ENCODE results near the gene SOX13. TPM values are rescaled to one million over a fixed set of nuclear protein-coding genes. Genes with fewer than 3 reads are reported as not detected.

The SOX13 gene
- total RNA-seq, 1 experiment from 2014 or later: 171 TPM

DNA sequence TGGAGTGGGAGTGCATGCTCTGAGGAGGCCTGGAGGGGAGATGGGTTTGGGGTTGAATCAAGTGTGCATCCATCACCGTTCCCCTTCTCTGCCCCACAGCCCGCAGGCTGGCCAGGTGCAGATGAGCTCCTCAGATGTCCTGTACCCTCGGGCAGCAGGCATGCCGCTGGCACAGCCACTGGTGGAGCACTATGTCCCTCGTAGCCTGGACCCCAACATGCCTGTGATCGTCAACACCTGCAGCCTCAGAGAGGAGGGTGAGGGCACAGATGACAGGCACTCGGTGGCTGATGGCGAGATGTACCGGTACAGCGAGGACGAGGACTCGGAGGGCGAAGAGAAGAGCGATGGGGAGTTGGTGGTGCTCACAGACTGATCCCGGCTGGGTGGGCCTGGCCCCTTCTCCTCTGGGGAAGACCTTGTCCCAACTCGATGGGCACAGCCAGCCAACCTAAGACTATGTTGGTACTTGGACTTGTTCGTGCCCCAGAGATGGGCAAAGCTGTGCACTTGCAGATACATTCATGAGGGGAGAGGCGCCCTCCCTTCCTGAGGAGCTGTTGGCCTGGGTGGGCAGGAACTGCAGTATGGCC is 52.9 kb downstream of the SOX13 start:
- peaks cover 40% of the 10 kb centered on the region for H3K36me3 Mint-ChIP-seq

More for the DNA sequence above, 52.9 kb downstream of the SOX13 start:
- peaks cover 43% of the 10 kb centered on the region for H3K4me1 Mint-ChIP-seq
- ATAC-seq (no peak), DNase-seq (ENCODE audit: low spot score) (no peak)
- peak overlapping the region; percentile 61; the same call in 1 of the 2 replicates for H3K27ac Mint-ChIP-seq
- H3K4me3 Mint-ChIP-seq: no peak overlapping the region
- no peaks in the 10 kb centered on the region for H3K9me3 Mint-ChIP-seq
- ChIA-PET CTCF (interaction anchor here (7.4 kb wide), 1 partner anchor 253 kb away, joined by 183 read pairs; no protein-coding TSS in a partner anchor), POLR2A (interaction anchor here (2.2 kb wide), 1 partner anchor 254 kb away, joined by 13 read pairs; no protein-coding TSS in a partner anchor)
- H3K27me3 Mint-ChIP-seq (ENCODE audit: low read depth): no peaks in the 10 kb centered on the region
- TF ChIP-seq ZNF281 (CRISPR knock-in tag; IDR thresholded peaks at IDR 0.05) (no peak), ZNF671 (CRISPR knock-in tag; IDR thresholded peaks at IDR 0.05) (no peak), ZNF416 (CRISPR knock-in tag; IDR thresholded peaks at IDR 0.05) (no peak), AFF4 (CRISPR knock-in tag; IDR thresholded peaks at IDR 0.05; ENCODE audit: borderline replicate concordance) (no peak), SOX15 (CRISPR knock-in tag; IDR thresholded peaks at IDR 0.05) (no peak), ZNF121 (CRISPR knock-in tag; IDR thresholded peaks at IDR 0.05) (no peak), GABPB1 (CRISPR knock-in tag; IDR thresholded peaks at IDR 0.05) (no peak), ZNF263 (CRISPR knock-in tag; IDR thresholded peaks at IDR 0.05; ENCODE audit: low read depth) (no peak), ELF4 (CRISPR knock-in tag; IDR thresholded peaks at IDR 0.05; ENCODE audit: low read depth) (no peak), RELA (CRISPR knock-in tag; IDR thresholded peaks at IDR 0.05; ENCODE audit: borderline replicate concordance) (no peak), ZNF317 (CRISPR knock-in tag; IDR thresholded peaks at IDR 0.05; ENCODE audit: borderline replicate concordance, low read depth) (no peak), ZNF138 (CRISPR knock-in tag; conservative IDR thresholded peaks at IDR 0.05) (no peak), OVOL2 (CRISPR knock-in tag; IDR thresholded peaks at IDR 0.05; ENCODE audit: borderline replicate concordance) (no peak), GRHL2 (CRISPR knock-in tag; IDR thresholded peaks at IDR 0.05; ENCODE audit: insufficient replicate concordance, severe bottlenecking) (no peak), CREM (CRISPR knock-in tag; IDR thresholded peaks at IDR 0.05) (no peak), ATF2 (CRISPR knock-in tag; IDR thresholded peaks at IDR 0.05; ENCODE audit: borderline replicate concordance, low read depth) (no peak), HMGA2 (CRISPR knock-in tag; IDR thresholded peaks at IDR 0.05) (no peak)
- TF ChIP-seq, protein P1, sequence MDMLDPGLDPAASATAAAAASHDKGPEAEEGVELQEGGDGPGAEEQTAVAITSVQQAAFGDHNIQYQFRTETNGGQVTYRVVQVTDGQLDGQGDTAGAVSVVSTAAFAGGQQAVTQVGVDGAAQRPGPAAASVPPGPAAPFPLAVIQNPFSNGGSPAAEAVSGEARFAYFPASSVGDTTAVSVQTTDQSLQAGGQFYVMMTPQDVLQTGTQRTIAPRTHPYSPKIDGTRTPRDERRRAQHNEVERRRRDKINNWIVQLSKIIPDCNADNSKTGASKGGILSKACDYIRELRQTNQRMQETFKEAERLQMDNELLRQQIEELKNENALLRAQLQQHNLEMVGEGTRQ (CRISPR knock-in tag; IDR thresholded peaks at IDR 0.05): no peak
- TF ChIP-seq, protein P2, sequence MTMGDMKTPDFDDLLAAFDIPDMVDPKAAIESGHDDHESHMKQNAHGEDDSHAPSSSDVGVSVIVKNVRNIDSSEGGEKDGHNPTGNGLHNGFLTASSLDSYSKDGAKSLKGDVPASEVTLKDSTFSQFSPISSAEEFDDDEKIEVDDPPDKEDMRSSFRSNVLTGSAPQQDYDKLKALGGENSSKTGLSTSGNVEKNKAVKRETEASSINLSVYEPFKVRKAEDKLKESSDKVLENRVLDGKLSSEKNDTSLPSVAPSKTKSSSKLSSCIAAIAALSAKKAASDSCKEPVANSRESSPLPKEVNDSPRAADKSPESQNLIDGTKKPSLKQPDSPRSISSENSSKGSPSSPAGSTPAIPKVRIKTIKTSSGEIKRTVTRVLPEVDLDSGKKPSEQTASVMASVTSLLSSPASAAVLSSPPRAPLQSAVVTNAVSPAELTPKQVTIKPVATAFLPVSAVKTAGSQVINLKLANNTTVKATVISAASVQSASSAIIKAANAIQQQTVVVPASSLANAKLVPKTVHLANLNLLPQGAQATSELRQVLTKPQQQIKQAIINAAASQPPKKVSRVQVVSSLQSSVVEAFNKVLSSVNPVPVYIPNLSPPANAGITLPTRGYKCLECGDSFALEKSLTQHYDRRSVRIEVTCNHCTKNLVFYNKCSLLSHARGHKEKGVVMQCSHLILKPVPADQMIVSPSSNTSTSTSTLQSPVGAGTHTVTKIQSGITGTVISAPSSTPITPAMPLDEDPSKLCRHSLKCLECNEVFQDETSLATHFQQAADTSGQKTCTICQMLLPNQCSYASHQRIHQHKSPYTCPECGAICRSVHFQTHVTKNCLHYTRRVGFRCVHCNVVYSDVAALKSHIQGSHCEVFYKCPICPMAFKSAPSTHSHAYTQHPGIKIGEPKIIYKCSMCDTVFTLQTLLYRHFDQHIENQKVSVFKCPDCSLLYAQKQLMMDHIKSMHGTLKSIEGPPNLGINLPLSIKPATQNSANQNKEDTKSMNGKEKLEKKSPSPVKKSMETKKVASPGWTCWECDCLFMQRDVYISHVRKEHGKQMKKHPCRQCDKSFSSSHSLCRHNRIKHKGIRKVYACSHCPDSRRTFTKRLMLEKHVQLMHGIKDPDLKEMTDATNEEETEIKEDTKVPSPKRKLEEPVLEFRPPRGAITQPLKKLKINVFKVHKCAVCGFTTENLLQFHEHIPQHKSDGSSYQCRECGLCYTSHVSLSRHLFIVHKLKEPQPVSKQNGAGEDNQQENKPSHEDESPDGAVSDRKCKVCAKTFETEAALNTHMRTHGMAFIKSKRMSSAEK (CRISPR knock-in tag; IDR thresholded peaks at IDR 0.05; ENCODE audit: borderline replicate concordance): no peak

Measured in WTC11 (cell line).